Measurements from ENCODE around the gene ZAR1L. TPM values are rescaled to one million over a fixed set of nuclear protein-coding genes. Genes with fewer than 3 reads are reported as not detected.

ZAR1L gene
- not detected for total RNA-seq

GRCh38 chr13:32315238-32316027 is at the start of gene ZAR1L, which contains the start of gene BRCA2:
Gene ZAR1L (minus strand): TSS chr13:32315363. CDS start chr13:32311925, 3,438 bp downstream.
Gene BRCA2 (plus strand): TSS chr13:32315508. CDS start chr13:32316461, 953 bp downstream.

Other genes starting within 250 kb of the ZAR1L start
- 4.6 TPM for gene BRCA2, start 145 bp upstream of the ZAR1L start, total RNA-seq
- 13.8 TPM for gene N4BP2L1, start 112.8 kb upstream of the ZAR1L start, total RNA-seq
- 212 TPM for gene N4BP2L2, start 223.4 kb upstream of the ZAR1L start, total RNA-seq

Measured in diencephalon (tissue), 1 donor.